Hepatocyte (in vitro differentiated cells): ENCODE results near the gene UPK3B.
"Not testable (repeated sequence)": the region's sequence is repeated elsewhere in the genome, so short reads cannot be mapped to it uniquely, and the experiment has no call there.

ENCODE experiments used
- CTCF ChIP-seq: fragments of 200-600 bp; sonication (generic); IDR thresholded peaks from 2 replicates; pipeline ENCODE4 v1.5.1; 2016; ENCODE audit warnings: antibody characterized with exemption, mild to moderate bottlenecking; ENCODE audit not compliant: poor library complexity
- EZH2 ChIP-seq: fragments of 200-600 bp; sonication (generic); IDR thresholded peaks from 2 replicates; pipeline ENCODE4 v1.6.1; 2016; ENCODE audit warnings: antibody characterized with exemption, mild to moderate bottlenecking, borderline replicate concordance

GRCh38 chr7:76461464-76462101 is 48.8 kb upstream of the UPK3B start, which contains the start of gene DTX2:
- TF ChIP-seq CTCF, EZH2: not testable (repeated sequence)
